Measurements from ENCODE around the gene MRTFB.

- no peak for TF ChIP-seq POLR2A (IDR thresholded peaks at IDR 0.05)
- no peak for TF ChIP-seq EP300 (IDR thresholded peaks at IDR 0.05; ENCODE audit: low read depth)
Measured at GRCh38 chr16:14284930-14285512, 213.9 kb downstream of the MRTFB start.
